ENCODE results near the gene PSME4. TPM values are rescaled to one million over a fixed set of nuclear protein-coding genes. Genes with fewer than 3 reads are reported as not detected.

PSME4 gene
- total and polyA plus RNA-seq, 7 donors: 55.2 to 189 (median 113) TPM

DNA sequence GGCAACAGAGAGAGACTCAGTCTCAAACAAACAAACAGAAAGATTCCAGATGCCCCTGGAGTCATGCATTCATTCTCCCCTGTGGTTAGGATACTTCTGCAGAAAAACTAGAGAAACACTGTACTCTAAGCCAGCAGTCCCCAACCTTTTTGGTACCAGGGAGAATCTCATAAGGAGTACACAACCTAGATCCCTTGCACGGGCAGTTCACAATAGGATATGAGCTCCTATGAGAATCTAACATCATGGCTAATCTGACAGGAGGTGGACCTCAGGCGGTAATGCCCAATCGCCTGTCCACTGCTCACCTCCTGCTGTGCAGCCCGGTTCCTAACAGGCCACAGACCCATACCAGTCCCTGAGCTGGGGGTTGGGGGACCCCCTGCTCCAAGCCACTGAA is 18.3 kb downstream of the PSME4 start:
- 88 to 91% (median 89%) methylated on average over 4 of the region's 4 CpGs for WGBS, 3 donors
- DNase-seq (no peak), ATAC-seq (peak in 1 of 4 donors; percentile 13)
- Histone ChIP-seq H3K4me3 (no peak overlapping the region), H3K9me3 (no peaks in the 10 kb centered on the region), H3K27ac (no peak overlapping the region), H3K27me3 (ENCODE audit: insufficient read depth in 3 of 3, low read length in 2 of 3) (no peaks in the 10 kb centered on the region), H3K4me1 (peaks cover 34% of the 10 kb centered on the region), H3K36me3 (ENCODE audit: insufficient read depth in 1 of 2, low read depth in 1 of 2) (peaks cover 0 to 13% of the 10 kb centered on the region in 2 donors)
- intact Hi-C loops (cut with DNase I): no loop called here
- TF ChIP-seq, protein P1, sequence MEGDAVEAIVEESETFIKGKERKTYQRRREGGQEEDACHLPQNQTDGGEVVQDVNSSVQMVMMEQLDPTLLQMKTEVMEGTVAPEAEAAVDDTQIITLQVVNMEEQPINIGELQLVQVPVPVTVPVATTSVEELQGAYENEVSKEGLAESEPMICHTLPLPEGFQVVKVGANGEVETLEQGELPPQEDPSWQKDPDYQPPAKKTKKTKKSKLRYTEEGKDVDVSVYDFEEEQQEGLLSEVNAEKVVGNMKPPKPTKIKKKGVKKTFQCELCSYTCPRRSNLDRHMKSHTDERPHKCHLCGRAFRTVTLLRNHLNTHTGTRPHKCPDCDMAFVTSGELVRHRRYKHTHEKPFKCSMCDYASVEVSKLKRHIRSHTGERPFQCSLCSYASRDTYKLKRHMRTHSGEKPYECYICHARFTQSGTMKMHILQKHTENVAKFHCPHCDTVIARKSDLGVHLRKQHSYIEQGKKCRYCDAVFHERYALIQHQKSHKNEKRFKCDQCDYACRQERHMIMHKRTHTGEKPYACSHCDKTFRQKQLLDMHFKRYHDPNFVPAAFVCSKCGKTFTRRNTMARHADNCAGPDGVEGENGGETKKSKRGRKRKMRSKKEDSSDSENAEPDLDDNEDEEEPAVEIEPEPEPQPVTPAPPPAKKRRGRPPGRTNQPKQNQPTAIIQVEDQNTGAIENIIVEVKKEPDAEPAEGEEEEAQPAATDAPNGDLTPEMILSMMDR (IDR thresholded peaks at IDR 0.05): no peak

DNA sequence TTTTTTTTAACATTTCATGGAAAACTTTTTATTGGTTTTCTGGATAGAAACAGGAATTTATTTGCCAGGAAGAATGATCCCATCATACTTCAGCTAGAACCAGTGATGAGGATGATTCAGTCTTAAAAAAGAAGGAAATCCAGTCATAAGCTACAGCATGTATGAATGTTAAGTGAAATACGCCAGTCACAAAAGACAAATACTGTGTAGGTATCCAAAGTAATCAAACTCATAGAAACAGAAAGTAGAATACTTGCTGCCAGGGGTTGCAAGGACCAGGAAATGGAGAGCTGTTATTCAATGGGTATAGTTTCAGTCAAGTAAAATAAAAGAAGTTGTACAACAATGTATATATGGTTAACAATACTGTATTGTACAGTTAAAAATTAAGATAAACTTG is 21.3 kb downstream of the PSME4 start:
- Histone ChIP-seq H3K9me3 (no peaks in the 10 kb centered on the region), H3K4me3 (no peak overlapping the region), H3K27ac (no peak overlapping the region), H3K27me3 (ENCODE audit: insufficient read depth in 3 of 3, low read length in 2 of 3) (no peaks in the 10 kb centered on the region), H3K36me3 (ENCODE audit: insufficient read depth in 1 of 2, low read depth in 1 of 2) (peaks cover 0 to 39% of the 10 kb centered on the region in 2 donors), H3K4me1 (peaks cover 48% of the 10 kb centered on the region)
- intact Hi-C loops (cut with DNase I): no loop called here
- DNase-seq (no peak), ATAC-seq (no peak)
- WGBS, 3 donors: 88 to 97% (median 90%) methylated on average over 1 of the region's 1 CpG
- TF ChIP-seq, protein P1 (IDR thresholded peaks at IDR 0.05): no peak

DNA sequence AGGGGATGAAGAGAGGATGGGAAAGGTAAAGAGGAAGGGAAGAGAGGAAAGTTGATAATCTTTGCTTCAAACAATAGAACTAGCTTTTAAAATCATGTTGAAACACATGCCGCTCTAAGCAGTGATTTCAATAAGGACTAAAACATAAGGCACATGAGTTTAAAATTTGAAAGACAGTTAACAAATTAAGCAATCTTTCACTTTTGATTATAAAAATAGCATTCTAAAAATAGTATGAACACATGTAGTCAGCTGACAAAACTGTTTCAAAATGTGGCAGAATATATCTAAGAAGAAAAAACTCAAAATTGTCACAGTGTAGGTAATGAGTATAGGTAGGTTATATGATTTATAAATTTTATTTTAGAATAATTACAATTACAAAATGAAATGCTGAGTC is 25.3 kb downstream of the PSME4 start:
- no peak overlapping the region for H3K4me3 ChIP-seq
- DNase-seq: no peak
- ATAC-seq: peak; percentile 16 to 81 (median 42)
- TF ChIP-seq, protein P1 (IDR thresholded peaks at IDR 0.05): no peak
- peaks cover 0 to 58% of the 10 kb centered on the region in 2 donors for H3K36me3 ChIP-seq (ENCODE audit: insufficient read depth in 1 of 2, low read depth in 1 of 2)
- peaks cover 34% of the 10 kb centered on the region for H3K4me1 ChIP-seq
- WGBS, 3 donors: 85 to 100% (median 89%) methylated on average over 1 of the region's 1 CpG
- H3K27ac ChIP-seq: peak overlapping the region; percentile 75
- H3K9me3 ChIP-seq: no peaks in the 10 kb centered on the region
- H3K27me3 ChIP-seq (ENCODE audit: insufficient read depth in 3 of 3, low read length in 2 of 3): no peaks in the 10 kb centered on the region
- intact Hi-C loops (cut with DNase I): no loop called here

DNA sequence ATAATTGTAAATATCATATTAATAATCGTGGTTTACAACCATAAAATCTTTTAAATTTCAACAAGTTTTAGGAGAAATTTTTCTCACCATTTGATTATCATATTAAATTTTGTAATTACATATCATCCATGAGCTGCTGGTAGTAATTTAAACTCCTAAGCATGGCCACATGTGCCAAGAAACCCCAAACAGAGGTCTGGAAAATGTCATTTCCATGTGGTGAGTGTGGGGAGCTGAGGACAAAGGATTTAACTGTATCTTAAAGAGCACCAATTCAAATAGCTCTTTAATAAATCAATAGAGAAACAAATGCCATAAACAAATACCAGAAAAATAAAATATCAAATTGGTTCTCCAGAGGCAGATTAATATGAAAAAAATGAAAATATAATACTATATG is 26.3 kb downstream of the PSME4 start:
- ATAC-seq (no peak), DNase-seq (no peak)
- WGBS, 3 donors: 95 to 100% (median 98%) methylated on average over 1 of the region's 1 CpG
- TF ChIP-seq, protein P1 (IDR thresholded peaks at IDR 0.05): no peak
- peaks cover 0 to 58% of the 10 kb centered on the region in 2 donors for H3K36me3 ChIP-seq (ENCODE audit: insufficient read depth in 1 of 2, low read depth in 1 of 2)
- H3K4me1 ChIP-seq: peaks cover 34% of the 10 kb centered on the region
- no peak overlapping the region for H3K4me3 ChIP-seq
- intact Hi-C loops (cut with DNase I): no loop called here
- H3K27me3 ChIP-seq (ENCODE audit: insufficient read depth in 3 of 3, low read length in 2 of 3): no peaks in the 10 kb centered on the region
- H3K9me3 ChIP-seq: no peaks in the 10 kb centered on the region
- peak overlapping the region; percentile 75 for H3K27ac ChIP-seq

DNA sequence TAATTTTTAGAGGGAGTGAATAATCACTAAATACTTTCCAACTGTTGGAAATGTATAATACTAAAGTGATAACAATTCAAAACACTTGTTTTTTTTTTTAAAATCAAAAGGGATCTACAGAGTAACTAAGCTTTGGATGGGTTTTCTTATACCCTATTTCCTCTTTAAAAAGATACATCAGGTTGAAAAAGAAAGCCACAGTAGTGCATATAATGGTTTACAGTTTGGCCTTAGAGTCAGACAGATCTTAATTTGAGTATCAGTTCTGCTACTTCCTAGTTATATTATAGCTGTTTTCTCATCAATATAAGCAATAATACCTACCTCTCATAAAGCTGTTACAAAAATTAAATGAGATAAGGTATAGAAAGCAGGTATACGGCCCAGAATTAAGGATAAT is 28.5 kb downstream of the PSME4 start:
- H3K27ac ChIP-seq: no peak overlapping the region
- ATAC-seq (no peak), DNase-seq (no peak)
- H3K27me3 ChIP-seq (ENCODE audit: insufficient read depth in 3 of 3, low read length in 2 of 3): no peaks in the 10 kb centered on the region
- H3K36me3 ChIP-seq (ENCODE audit: insufficient read depth in 1 of 2, low read depth in 1 of 2): peaks cover 0 to 51% of the 10 kb centered on the region in 2 donors
- H3K9me3 ChIP-seq: no peaks in the 10 kb centered on the region
- peaks cover 41% of the 10 kb centered on the region for H3K4me1 ChIP-seq
- WGBS, 3 donors: 92 to 100% (median 97%) methylated on average over 1 of the region's 1 CpG
- intact Hi-C loops (cut with DNase I): no loop called here
- TF ChIP-seq, protein P1 (IDR thresholded peaks at IDR 0.05): no peak
- H3K4me3 ChIP-seq: no peak overlapping the region

All from psoas muscle (tissue), 8 donors.